HEK293 (cell line): Measurements from ENCODE around the gene MICAL3.

Experiments
- CTCF ChIA-PET: fragments of 350-600 bp; formaldehyde crosslinking; extraction: SDS; loops from one replicate; lab custom pipeline; 2021; ENCODE audit warnings: antibody characterized with exemption; lab: Yijun Ruan, JAX
- POLR2A ChIA-PET: fragments of 300-600 bp; formaldehyde crosslinking; extraction: SDS; loops from one replicate; lab custom pipeline; 2020; ENCODE audit warnings: antibody characterized with exemption, inconsistent platforms; lab: Yijun Ruan, JAX
- H3K27ac ChIP-seq: fragments of 200-500 bp; sonication (Bioruptor generic); 2 replicates; pipeline ENCODE4 v1.5.1; 2014; ENCODE audit warnings: low read depth, low read length, control low read depth, inconsistent platforms; ENCODE audit errors: extremely low read depth
- H3K36me3 ChIP-seq, 2 experiments: fragments of 200-500 bp in 1 of 2; sonication (Bioruptor generic) in 1 of 2; 1 replicate in 1 of 2; 2 replicates in 1 of 2; pipeline ENCODE4 v1.5.1; 2014 to 2017; ENCODE audit warnings: inconsistent platforms in 2 of 2, low read length in 2 of 2; ENCODE audit not compliant: control insufficient read depth in 2 of 2, insufficient read depth in 1 of 2
- H3K4me1 ChIP-seq: fragments of 200-500 bp; sonication (Bioruptor generic); 2 replicates; pipeline ENCODE4 v1.5.1; 2014; ENCODE audit warnings: mild to moderate bottlenecking, low read length, inconsistent platforms; ENCODE audit not compliant: control insufficient read depth, insufficient read depth
- H3K4me3 ChIP-seq: 2 replicates; pipeline ENCODE4 v1.5.1; 2011; ENCODE audit warnings: low read depth, mild to moderate bottlenecking, control low read depth, low read length, moderate library complexity
- H3K9me3 ChIP-seq: fragments of 200-500 bp; sonication (Bioruptor generic); 2 replicates; pipeline ENCODE4 v1.5.1; 2014; ENCODE audit warnings: low read depth, low read length, inconsistent platforms; ENCODE audit not compliant: control insufficient read depth, insufficient read depth
- EGR2 ChIP-seq: fragments of 450-650 bp; formaldehyde crosslinking; IDR thresholded peaks from 2 replicates; pipeline ENCODE4 v1.5.1; 2016; ENCODE audit warnings: low read depth, missing biosample characterization, missing genetic modification characterization
- KLF17 ChIP-seq: fragments of 450-650 bp; formaldehyde crosslinking; IDR thresholded peaks from 2 replicates; pipeline ENCODE4 v1.5.1; 2016; ENCODE audit warnings: missing biosample characterization, missing genetic modification characterization
- PATZ1 ChIP-seq: fragments of 450-650 bp; formaldehyde crosslinking; IDR thresholded peaks from 2 replicates; pipeline ENCODE4 v1.5.1; 2016; ENCODE audit warnings: missing biosample characterization, missing genetic modification characterization
- PRDM1 ChIP-seq: fragments of 450-650 bp; formaldehyde crosslinking; IDR thresholded peaks from 2 replicates; pipeline ENCODE4; 2016; ENCODE audit warnings: missing biosample characterization, missing genetic modification characterization
- PRDM2 ChIP-seq: fragments of 450-650 bp; formaldehyde crosslinking; IDR thresholded peaks from 2 replicates; pipeline ENCODE4 v1.5.1; 2016; ENCODE audit warnings: missing biosample characterization, missing genetic modification characterization, borderline replicate concordance
- ZBTB49 ChIP-seq: fragments of 450-650 bp; formaldehyde crosslinking; IDR thresholded peaks from 2 replicates; pipeline ENCODE4 v1.5.1; 2016; ENCODE audit warnings: missing biosample characterization, missing genetic modification characterization, low read depth
- ZNF610 ChIP-seq: fragments of 450-650 bp; formaldehyde crosslinking; IDR thresholded peaks from 2 replicates; pipeline ENCODE4 v1.5.1; 2016; ENCODE audit warnings: missing biosample characterization, missing genetic modification characterization, borderline replicate concordance
- ZNF660 ChIP-seq: fragments of 450-650 bp; IDR thresholded peaks from 2 replicates; pipeline ENCODE4 v1.5.1; 2018; ENCODE audit warnings: missing biosample characterization, mild to moderate bottlenecking, missing genetic modification characterization
- ZNF664 ChIP-seq: fragments of 450-650 bp; formaldehyde crosslinking; IDR thresholded peaks from 2 replicates; pipeline ENCODE4 v1.5.1; 2016; ENCODE audit warnings: missing biosample characterization, missing genetic modification characterization
- ZNF704 ChIP-seq: fragments of 450-650 bp; formaldehyde crosslinking; IDR thresholded peaks from 2 replicates; pipeline ENCODE4 v1.5.1; 2016; ENCODE audit warnings: missing biosample characterization, missing genetic modification characterization

The MICAL3 gene

GRCh38 chr22:17867160-17867785, 157.1 kb downstream of the MICAL3 start:
- H3K9me3 ChIP-seq = no peaks in the 10 kb centered on the region
- ChIA-PET CTCF (interaction anchor here (1.5 kb wide), 1 partner anchor 209 kb away, joined by 4 read pairs; no protein-coding TSS in a partner anchor), POLR2A (no interaction called here)
- H3K4me3 ChIP-seq = no peak overlapping the region
- no peak overlapping the region for H3K27ac ChIP-seq
- peaks cover 5 to 78% of the 10 kb centered on the region in 2 experiments; a peak in 2 of 3 replicates for H3K36me3 ChIP-seq
- 0 out of 2 replicates have a peak, but pooled peaks cover 3% of the 10 kb centered on the region for H3K4me1 ChIP-seq
- TF ChIP-seq ZNF664 (tag by site-specific recombination) (no peak), KLF17 (tag by site-specific recombination) (0 out of 2 replicates have a peak, but pooled peaks have one; percentile 29), PATZ1 (tag by site-specific recombination) (0 out of 2 replicates have a peak, but pooled peaks have one; percentile 21)

- TF ChIP-seq ZNF704 (tag by site-specific recombination) (no peak), PRDM2 (tag by site-specific recombination) (no peak), ZNF660 (no peak), PRDM1 (tag by site-specific recombination) (peak; percentile 53; the same call in 1 of the 2 replicates), EGR2 (tag by site-specific recombination) (no peak), ZBTB49 (no peak), ZNF610 (tag by site-specific recombination) (no peak)
- POLR2A ChIA-PET = no interaction called here
- no peaks in the 10 kb centered on the region for H3K9me3 ChIP-seq
- no peak overlapping the region for H3K4me3 ChIP-seq
- CTCF ChIA-PET = no interaction called here
- H3K4me1 ChIP-seq = 0 out of 2 replicates have a peak, but pooled peaks cover 3% of the 10 kb centered on the region
- H3K36me3 ChIP-seq = peaks cover 5 to 72% of the 10 kb centered on the region in 2 experiments; a peak in 2 of 3 replicates
- no peak overlapping the region for H3K27ac ChIP-seq
These were observed 157.7 kb downstream of the MICAL3 start for GRCh38 chr22:17866621-17867020.
